AG04449 (cell line): ENCODE results near the gene CST5.
"Not testable (repeated sequence)": the region's sequence is repeated elsewhere in the genome, so short reads cannot be mapped to it uniquely, and the experiment has no call there.

Experiments
- CTCF ChIA-PET: fragments of 350-600 bp; formaldehyde crosslinking; extraction: SDS; loops from one replicate; lab custom pipeline; 2021; ENCODE audit warnings: antibody characterized with exemption; lab: Yijun Ruan, JAX
- POLR2A ChIA-PET: fragments of 400-600, 350-600 bp; formaldehyde crosslinking; extraction: SDS; loops from one replicate; lab custom pipeline; 2020; ENCODE audit warnings: antibody characterized with exemption, inconsistent platforms; lab: Yijun Ruan, JAX
- DNase-seq: peaks from one replicate; pipeline ENCODE4 v3.0.0-alpha.2; 2010; ENCODE audit warnings: low read depth, low spot score
- H3K4me3 ChIP-seq: 2 replicates; pipeline ENCODE4 v1.5.1; 2011; ENCODE audit warnings: low read depth, mild to moderate bottlenecking, control low read depth, low read length
- CTCF ChIP-seq: IDR thresholded peaks from one replicate; pipeline ENCODE4 v1.5.1; 2011; ENCODE audit warnings: mild to moderate bottlenecking, moderate library complexity, low read length, control low read depth, inconsistent platforms; ENCODE audit not compliant: insufficient read depth; ENCODE audit errors: missing control alignments

Gene CST5

GRCh38 chr20:23918101-23918862 lies 38.7 kb upstream of the CST5 start:
- no peak for DNase-seq
- POLR2A ChIA-PET: no interaction called here
- TF ChIP-seq CTCF: no peak
- CTCF ChIA-PET: no interaction called here
- H3K4me3 ChIP-seq: no peak overlapping the region

GRCh38 chr20:23917024-23917725 lies 37.6 kb upstream of the CST5 start:
- ChIA-PET POLR2A (no interaction called here), CTCF (no interaction called here)
- TF ChIP-seq CTCF: no peak
- no peak for DNase-seq
- H3K4me3 ChIP-seq: no peak overlapping the region

DNA sequence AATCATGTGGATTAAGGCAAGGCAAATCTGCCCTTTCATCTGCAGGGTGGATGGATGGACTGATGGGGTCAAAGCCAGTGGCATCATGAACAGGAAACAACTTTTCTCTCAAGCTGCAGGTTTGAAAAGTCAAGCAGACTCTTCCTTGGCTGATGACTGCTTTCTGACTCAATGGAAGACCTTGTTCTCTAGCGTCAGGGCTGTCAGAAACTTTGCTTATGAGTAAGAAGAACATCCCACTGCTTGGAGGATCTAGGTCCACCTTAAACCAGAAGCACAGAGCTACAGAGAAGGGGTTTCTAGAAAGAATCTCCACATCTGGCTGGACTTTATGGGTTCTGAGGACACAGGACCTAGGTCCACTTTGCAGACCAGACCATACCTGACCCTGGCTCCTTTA lies 36.3 kb upstream of the CST5 start:
- ChIA-PET CTCF (no interaction called here), POLR2A (no interaction called here)
- no peak for DNase-seq
- H3K4me3 ChIP-seq: no peak overlapping the region
- TF ChIP-seq CTCF: no peak

- H3K4me3 ChIP-seq, POLR2A ChIA-PET, CTCF ChIA-PET, DNase-seq: not testable (repeated sequence)
These were observed 34.9 kb upstream of the CST5 start for GRCh38 chr20:23914469-23914868.

DNA sequence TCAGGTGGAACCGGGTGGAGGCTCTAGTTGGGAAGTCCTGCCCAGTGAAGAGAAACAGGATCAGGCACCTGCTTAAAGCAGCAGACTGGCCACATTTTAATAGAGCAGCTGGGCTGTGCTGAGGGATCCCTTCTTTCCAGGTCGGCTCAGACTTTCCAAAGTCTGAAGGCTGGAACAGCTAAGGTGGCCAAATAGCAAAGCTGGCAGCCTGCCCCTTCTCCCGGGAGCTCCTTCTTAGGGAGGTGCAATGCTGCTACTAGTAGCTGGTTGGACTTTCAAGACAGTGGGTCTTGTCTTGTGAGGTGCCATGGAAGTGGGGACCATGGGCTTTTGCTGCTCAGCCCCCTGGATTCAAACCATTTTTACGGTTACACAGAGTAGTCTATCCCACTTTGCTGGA lies 30.7 kb upstream of the CST5 start:
- TF ChIP-seq CTCF: no peak
- POLR2A ChIA-PET: no interaction called here
- CTCF ChIA-PET: no interaction called here
- no peak overlapping the region for H3K4me3 ChIP-seq
- DNase-seq: no peak

GRCh38 chr20:23909390-23909789 lies 29.8 kb upstream of the CST5 start:
- no peak overlapping the region for H3K4me3 ChIP-seq
- ChIA-PET CTCF (no interaction called here), POLR2A (no interaction called here)
- DNase-seq: no peak
- no peak for TF ChIP-seq CTCF
